Effector CD4-positive, alpha-beta T cell (primary cell): ENCODE results near the gene CYP27A1. TPM values are rescaled to one million over a fixed set of nuclear protein-coding genes. Genes with fewer than 3 reads are reported as not detected.
"Not testable (repeated sequence)": the region's sequence is repeated elsewhere in the genome, so short reads cannot be mapped to it uniquely, and the experiment has no call there.

Source experiments
- DNase-seq: peaks from one replicate; pipeline ENCODE4 v3.0.0-alpha.2; 2020
- total RNA-seq: gene quantifications from one replicate; lab custom pipeline; 2026; lab: John Stamatoyannopoulos, UW

CYP27A1 gene
- total RNA-seq, result not detected

DNA sequence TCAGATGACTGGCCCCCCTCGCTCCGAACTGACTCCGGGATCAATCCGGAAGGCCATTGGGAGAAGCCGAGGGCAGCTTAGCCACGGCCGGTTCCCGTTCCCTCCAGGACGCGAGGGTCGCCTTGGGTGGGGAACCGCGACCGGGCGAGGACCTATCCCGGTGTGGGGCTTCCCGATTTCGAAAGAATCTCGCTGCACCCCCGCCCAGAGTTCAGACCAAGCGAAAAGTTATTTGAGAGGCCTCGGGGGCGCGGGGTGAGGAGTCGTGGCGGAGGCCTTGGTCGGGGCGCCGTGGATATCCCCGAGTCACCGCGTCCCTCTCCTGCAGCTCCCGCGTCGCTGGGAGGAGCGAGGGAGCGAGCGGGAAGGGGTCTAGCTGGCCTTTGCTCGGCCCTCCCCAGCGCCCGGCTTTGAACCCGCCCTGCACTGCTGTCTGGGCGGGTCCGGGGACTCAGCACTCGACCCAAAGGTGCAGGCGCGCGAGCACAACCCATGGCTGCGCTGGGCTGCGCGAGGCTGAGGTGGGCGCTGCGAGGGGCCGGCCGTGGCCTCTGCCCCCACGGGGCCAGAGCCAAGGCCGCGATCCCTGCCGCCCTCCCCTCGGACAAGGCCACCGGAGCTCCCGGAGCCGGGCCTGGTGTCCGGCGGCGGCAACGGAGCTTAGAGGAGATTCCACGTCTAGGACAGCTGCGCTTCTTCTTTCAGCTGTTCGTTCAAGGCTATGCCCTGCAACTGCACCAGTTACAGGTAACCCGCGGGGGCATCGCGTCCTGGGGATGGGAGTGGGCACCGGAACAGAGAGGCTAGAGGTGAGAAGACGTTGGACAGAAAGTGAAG is at the start of gene CYP27A1:
TSS of gene CYP27A1 (plus strand) at position 457 of the 837 bp plus-strand sequence. CDS start at position 493, 36 bp downstream.
- DNase-seq, result no peak

DNA sequence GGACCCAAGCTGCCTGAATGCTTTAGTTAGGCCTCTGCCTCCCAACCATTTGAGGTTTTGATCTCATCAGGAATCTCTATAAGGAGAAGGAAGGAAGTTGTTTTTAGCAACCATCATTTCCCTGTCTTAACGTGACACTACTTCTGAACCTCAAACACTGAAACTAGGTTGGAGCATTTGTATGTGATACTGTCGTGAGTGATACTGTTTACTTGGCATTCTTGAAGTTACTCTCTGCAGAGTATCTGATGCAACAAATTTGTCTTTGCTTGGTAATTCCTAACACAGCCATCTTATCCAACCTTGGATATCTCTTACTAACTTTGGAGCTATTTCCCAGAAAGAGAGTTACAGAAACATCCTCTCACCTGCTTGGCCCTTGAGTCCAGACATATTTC is 49.2 kb upstream of the CYP27A1 start:
- no peak for DNase-seq

DNA sequence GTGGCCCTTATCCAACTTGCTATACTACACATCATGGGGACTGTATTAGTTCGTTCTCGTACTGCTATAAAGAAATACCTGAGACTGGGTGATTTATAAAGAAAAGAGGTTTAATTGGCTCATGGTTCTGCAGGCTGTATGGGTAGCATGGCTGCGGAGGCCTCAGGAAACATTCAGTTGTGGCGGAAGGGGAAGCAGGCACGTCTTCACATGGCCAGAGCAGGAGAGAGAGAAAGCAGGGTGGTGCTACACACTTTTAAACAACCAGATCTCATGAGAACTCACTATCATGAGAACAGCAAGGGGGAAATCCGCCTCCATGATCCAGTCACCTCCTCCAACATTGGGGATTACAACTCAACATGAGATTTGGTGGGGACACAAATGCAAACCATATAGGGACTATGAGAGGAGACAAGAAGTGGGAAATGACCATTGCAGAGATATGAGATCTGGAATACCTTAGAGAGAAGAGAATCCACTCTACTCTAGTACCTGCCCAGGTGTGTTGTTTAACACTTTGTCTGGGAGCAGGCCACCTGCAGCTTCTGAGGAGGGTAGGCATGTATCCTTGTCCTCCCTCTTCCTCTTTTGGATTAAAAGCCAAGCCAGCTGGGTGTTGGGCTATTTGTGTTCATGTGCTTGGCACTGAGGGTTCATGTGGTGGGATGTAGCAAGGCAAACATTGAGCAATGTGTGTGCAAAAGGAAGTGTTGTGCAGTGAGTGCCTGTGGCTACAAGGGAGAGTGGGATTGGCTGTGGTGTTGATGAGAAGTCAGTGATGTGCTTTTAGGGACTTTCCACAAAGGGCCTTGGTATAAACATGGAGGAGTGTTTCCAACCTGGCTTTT is 48.6 kb upstream of the CYP27A1 start:
- no peak for DNase-seq

DNA sequence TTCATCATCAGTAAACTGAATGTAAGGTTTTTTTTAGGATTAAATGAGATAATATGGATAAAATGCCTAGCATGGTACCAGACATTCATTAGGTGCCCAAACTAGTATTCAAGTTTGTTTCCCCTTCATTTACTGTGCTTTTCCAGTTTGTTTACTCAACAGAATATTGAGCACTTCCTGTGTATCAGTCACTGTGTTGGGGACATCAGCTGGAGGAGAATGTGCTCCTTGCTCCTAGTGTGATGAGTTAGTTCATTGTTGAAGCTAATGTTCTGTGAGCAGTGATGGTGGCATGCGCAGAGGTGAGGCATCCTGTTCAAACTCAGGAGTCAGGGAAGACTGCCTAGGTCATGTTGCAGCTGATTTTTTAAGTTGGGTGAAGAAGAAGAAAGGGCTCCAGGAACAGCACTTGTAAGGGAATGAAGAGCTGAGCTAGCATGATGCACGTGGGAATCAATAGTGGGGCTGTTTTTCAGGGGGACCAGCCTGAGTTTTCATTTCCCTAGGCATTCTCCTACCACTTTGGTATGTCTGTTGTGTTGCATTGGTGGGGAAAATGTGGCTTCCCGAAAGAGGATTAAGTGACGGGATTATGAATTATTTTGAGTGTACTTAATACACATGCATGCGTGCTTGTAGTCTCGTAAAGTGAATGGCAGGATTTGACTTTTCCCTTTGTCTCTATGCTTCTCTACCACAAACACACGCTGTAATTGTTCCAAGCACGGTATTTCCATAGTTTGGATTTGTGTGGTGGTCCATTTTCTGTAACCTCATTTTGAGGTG is 47.6 kb upstream of the CYP27A1 start:
- no peak for DNase-seq

DNA sequence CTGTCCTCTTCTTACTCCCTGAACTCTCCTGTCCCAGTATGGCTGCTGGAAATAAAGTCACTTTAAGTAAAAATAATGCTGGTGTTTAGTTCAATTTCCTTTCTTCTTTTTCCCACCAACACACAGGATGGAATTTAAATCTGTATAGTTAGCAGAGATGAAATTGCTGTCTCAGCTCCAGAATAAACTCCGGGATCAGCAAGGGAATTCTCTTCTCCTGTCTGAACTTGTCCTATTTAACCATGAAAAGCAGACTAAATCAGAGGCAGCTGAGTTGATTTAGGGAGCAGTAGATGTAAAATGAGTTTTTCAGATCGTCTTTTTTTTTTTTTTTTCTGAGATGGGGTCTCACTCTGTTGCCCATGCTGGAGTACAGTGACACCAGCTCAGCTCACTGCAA is 45.4 kb upstream of the CYP27A1 start:
- DNase-seq, result no peak

DNA sequence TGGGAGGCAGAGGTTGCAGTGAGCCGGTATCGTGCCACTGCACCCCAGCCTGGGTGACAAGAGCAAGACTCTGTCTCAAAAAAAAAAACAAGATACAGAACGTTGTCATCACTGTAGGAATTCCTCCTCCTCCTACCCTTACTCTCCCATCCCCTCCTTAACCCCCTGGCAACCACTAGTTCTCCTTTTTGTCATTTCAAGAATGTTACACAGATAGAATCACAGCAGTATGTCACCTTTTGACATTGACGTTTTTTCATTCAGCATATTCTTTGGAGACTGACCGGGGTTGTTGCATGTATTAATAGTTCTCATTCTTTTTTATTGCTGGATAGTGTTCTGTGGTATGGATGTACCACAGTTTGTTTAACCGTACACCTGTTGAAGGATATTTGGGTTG is 38.9 kb upstream of the CYP27A1 start:
- DNase-seq, result no peak

DNA sequence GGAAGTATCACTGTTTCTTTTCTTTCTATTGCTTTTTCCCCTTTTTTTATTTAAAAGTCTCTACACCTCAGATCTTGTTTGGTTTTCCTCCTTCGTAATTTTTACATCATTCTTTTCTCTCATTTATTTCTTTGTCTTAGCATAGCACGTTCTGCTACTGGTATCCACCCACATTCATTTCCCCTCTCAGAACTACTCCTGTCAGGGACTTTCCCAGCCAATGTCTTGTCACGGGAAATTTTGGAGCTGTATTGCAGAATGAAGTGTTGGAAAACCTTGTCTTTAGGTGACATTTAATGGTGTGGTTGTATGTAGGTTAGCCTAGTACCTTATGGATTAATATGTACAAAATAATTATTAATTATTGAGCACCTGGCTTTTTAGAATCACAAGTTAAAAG is 37.3 kb upstream of the CYP27A1 start:
- DNase-seq, result no peak

DNA sequence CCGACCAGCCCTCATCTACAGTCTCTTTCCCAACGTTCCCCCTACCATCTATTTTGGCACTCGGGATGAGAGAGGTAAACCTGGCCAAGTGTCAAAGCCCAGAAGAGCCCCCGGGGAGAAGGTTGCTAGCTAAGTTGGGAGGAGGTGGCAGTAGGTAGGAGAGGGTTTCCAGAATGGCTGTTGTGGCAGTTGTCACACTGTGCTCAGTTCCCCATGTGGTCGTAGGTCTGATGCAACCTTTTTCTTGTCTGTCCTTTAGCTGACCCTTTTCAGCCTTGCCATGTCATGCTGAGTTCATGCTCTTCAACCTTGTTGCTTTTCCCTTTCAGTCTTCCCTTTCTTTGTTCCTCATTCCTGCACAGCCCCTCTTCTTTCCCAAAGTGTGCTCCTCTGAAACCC is 36.8 kb upstream of the CYP27A1 start:
- DNase-seq, result no peak

DNA sequence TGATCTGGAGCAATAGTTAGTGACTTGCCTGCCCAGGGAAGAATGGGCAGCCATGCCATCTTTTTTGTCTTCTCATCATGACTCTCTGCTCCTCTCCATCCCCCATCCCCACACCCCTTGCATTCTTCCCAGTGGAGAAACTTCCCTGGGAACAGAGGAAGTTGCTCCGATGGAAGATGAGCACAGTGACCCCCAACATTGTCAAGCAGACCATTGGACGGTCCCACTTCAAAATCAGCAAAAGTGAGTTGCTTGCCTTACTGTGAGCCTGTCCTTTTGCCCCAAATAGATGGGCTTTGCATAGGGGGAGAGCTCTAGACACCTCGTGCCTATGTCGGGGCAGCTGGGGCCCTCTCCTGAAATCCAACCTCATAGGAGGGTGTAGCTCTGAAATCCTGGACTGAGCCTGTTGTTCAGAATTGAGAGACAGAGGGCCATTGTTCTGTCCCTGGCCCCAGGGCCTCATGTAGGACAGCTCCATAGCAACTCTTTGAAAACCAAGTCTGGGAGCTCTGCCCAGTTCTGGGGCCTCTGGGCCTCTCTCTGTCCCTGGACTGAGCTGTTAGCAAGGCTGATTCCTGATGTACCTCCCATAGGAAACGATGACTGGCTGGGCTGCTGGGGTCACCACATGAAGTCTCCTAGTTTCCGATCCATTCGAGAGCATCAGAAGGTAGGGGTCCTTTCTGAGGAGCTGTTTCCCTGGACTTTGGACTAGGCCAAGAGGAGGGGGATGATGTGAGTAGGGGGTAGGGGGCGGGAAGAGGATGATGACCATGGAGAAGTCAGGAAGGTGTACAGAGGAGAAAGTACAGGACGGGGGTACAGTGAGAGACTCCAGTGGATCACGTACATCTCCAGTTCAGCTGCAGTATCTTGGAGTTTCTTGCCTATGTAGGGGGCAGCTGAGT is 36.1 kb upstream of the CYP27A1 start:
- no peak for DNase-seq

DNA sequence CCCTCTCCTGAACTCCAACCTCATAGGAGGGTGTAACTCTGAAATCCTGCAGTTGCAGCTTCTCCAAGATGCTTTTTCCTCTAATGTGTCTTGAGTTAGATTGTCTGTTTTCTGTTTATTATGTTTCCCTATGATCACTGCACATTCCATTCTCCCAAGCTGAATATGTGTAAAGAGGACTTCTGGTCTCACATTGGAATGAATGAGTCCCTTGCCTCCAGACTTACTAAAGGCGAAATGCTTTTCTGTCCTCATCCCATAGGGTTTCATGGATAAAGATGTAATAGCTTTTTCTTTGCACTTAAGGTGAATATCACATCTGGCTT is 35.5 kb upstream of the CYP27A1 start:
- DNase-seq, result no peak

DNA sequence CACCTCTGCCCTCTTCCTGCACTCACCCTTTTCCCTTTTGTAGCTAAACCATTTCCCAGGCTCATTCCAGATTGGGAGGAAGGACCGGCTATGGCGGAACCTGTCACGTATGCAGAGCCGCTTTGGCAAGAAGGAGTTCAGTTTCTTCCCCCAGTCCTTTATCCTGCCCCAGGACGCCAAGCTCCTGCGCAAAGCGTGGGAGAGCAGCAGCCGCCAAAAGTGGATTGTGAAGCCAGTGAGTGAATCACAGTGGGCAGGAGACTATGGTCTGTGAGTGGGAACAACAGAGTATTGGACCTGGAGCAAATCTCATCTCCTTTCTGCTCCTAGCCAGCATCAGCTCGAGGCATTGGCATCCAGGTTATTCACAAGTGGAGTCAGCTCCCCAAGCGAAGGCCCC is 35.0 kb upstream of the CYP27A1 start:
- DNase-seq, result no peak

DNA sequence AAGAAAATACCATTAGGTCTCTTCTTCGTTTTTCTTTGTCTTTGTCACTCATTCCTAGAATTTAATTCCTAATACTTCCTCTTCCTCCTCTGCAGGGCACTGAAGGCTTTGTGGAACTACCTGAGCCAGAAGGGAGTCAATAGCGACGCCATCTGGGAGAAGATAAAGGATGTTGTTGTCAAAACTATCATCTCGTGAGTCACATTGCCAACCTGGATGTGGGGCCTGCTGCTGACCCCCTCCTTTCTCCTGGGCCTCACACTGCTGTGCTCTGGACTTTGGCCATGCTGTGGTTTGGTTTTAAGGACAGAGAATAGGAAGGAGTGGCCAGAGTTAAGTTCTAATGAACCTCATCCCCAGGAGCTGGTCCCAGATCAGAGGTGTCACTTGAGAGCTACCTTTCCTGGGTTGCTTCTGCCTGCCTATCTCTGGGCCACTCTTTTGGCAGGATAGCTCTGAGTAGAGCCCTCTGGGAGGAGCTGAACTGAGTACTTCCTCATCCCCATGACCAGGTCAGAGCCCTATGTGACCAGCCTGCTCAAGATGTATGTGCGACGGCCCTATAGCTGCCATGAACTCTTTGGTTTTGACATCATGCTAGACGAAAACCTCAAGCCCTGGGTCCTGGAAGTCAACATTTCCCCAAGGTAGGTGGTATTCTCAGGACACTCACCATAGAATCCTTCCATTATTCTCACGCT is 33.1 kb upstream of the CYP27A1 start:
- DNase-seq, result no peak

DNA sequence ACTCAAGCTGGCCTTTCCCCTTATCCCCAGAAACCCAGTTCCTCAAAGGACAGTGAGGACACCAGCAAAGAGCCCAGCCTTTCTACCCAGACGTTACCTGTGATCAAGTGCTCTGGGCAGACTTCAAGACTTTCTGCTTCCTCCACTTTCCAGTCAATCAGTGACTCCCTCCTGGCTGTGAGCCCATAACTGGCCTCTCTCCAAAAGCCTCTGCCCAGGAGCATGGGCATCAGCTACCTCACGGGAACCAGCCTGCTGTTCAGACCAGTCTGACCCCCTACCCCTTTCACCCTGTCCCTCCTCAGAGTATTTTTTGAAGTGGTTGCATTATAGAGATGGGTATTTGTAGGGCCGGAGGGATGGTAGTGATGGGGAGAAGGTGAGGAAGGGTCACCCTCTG is 27.7 kb upstream of the CYP27A1 start:
- DNase-seq, result no peak

DNA sequence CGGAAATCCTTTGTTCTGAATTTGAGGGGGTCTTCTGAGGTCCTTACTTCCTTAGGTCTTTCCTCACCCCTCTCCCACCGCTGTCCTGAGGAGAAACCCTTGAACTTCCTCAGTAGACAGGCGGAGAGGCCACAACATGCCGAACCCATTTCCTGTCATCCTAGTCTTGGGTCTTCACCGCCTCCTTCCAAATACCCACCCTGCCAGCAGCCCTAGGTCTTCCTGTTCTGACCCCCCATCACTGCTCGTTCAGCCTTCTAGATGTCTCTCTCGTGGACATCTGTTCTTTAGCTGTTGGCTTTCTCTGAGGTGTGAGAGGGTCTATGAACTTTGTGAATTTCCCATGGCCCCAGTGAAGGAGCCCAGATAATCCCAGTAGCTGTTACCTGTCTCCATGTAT is 27.2 kb upstream of the CYP27A1 start:
- DNase-seq, result no peak

DNA sequence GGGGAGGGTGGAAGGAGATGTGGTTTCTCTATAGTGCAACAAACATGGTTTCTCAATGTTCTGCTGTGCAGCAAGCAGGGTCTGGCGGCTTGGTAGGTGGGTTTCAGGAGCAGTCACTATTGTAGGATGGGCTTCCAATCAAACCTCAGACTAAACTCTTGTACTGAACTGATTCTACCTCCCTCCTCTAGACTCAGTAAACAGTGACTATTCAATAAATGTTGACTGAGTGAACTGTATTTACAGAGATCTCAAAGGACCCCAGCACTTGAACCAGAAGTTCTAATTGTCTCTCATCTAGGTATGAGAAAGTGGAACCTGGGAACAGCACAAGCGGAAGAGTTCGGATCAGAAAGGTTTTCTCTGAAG is 26.8 kb upstream of the CYP27A1 start:
- no peak for DNase-seq

DNA sequence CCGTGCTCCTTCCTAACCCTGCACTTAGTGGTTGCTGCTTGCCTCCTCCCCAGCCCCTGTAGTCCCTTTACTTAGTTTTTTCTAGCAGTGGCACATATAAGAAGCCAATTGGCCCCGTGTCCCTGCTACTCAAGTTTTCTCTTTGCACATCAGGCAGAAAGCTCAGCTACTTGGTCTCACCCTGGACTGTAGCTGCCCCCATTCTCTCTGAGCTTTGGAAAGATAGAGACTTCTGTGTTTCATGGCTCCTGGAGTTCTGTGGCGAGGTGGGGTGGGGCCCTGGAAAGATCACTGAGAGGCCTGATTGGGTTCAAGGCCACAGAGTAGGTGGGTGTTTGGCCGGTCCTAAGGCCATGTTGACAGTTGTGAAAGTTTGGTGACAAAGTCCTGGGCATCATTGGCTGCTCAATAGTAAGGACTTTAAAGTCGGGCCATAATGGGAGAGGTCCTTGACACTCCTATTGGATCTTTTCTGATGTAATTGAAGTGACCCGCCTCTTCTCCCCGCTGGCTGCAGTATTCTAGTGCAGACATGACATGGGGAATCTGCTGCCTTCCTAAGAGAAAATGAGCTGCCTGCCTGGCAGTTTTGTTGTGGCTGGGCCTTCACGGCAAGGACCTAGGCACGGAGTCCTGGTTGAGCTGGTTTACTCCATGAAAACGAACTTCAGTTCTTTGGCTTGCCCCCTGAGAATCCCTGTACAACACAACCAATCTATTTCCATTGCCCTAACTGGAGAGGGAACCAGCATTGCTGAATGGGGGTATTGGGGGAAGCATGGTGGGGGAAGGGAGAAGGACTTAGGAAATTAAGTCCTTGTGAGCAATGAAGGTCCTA is 26.2 kb upstream of the CYP27A1 start:
- DNase-seq, result no peak

DNA sequence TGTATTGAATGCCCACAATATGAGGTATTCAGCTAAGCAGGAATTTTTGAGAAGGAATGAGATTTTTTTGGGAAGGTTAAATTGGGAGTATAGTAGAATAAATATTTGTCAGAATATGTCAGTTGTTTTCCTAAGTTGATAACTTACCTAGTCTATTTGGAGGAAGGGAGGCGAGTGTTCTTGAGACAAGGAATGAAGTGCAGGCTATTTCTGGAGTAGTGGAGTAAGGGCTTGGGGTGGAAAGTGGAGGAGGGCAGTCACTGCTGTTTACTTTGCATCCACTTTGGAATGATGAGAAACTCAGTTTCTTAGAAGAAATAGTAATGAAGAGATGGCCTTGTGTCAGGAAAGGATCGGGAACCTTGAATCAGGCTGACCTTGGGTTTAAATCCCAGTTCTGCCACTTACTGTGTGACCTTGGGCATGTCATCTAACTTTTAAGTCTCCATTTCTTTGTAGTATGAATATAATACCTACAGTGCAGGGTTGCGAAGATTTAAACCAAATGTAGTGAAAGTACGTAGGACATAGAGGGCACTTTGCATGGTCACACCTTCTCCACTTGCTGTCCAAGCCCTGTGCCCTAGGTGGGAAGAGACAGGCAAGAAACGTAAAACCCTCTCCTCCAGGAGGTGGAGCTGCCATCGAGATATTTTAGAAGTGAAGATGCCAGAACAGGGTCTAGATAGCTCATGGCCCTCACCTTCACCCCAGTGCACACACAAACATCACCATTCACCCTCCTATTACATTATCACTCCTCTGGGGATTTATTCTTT is 25.2 kb upstream of the CYP27A1 start:
- no peak for DNase-seq

DNA sequence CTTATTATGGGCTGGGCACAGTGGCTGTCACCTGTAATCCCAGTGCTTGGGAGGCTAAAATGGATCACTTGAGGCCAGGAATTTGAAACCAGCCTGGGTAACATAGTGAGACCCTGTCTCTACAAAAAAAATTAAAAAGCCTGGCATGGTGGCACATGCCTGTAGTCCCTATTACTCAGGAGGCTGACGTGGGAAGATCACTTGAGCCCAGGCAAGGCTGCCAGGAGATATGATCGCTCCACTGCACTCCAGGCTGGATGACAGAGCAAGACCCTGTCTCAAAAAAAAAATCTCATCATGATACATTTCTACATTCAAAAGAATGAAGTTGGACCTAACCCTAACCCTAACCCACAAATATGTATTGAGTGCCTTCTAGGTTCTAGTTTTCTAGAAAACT is 20.2 kb upstream of the CYP27A1 start:
- DNase-seq, result no peak

DNA sequence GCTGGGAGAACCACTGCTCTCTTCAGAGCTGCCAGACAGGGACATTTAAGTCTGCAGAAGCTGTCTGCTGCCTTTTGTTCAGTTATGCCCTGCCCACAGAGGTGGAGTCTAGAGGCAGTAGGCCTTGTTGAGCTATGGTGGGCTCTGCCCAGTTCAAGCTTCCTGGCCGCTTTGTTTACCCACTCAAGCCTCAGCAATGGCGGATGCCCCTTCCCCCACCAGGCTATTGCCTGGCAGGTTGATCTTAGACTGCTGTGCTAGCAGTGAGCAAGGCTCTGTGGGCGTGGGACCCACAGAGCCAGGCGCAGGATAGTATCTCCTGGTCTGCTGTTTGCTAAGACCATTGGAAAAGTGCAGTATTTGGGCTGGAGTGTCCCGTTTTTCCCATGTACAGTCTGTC is 9.2 kb upstream of the CYP27A1 start:
- DNase-seq, result not testable (repeated sequence)

DNA sequence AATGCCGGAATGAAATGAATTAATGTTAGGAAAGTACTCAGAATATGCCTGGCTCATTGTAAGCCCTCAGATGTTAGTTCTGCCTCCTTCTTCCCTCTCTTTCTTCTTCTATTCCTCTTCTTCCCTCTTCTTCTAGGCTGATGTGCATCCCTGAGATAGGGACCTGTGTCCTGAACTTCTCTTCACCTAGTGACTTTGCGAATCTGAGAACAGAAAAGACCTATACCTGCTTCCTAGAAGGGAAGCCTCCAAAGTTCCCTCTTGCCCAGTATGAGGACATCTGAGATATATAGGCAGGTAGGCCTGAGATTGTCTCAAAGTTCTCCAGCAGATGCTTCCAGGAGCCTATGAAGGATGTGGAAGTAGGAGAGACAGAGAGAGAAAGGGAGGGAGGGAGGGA is 8.1 kb upstream of the CYP27A1 start:
- DNase-seq, result no peak
